ENCODE results near the gene DLG1. TPM values are rescaled to one million over a fixed set of nuclear protein-coding genes. Genes with fewer than 3 reads are reported as not detected.

Gene DLG1
- total RNA-seq, 1 donor = 49.6 TPM

DNA sequence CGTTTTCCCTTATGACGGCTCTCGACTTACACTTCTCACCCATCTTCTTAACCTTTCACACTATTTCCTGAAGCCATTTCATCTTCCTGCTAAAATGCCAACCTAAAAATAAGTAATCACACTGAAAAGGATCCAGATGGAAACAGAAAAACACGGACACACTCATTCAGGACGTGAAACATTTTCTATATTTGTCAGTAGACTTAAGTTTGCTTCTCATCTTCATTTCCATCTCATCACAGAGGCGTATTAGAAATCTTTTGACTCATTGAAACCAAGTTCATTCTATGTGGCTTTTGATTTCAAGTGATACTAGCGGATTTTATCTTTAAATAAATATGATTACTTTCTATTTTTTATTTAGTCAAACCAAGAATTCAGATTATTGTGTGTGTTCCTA, 27.4 kb upstream of the DLG1 start:
- TF ChIP-seq, protein P1, sequence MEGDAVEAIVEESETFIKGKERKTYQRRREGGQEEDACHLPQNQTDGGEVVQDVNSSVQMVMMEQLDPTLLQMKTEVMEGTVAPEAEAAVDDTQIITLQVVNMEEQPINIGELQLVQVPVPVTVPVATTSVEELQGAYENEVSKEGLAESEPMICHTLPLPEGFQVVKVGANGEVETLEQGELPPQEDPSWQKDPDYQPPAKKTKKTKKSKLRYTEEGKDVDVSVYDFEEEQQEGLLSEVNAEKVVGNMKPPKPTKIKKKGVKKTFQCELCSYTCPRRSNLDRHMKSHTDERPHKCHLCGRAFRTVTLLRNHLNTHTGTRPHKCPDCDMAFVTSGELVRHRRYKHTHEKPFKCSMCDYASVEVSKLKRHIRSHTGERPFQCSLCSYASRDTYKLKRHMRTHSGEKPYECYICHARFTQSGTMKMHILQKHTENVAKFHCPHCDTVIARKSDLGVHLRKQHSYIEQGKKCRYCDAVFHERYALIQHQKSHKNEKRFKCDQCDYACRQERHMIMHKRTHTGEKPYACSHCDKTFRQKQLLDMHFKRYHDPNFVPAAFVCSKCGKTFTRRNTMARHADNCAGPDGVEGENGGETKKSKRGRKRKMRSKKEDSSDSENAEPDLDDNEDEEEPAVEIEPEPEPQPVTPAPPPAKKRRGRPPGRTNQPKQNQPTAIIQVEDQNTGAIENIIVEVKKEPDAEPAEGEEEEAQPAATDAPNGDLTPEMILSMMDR (IDR thresholded peaks at IDR 0.05; ENCODE audit: insufficient read depth, low read length) = no peak

DNA sequence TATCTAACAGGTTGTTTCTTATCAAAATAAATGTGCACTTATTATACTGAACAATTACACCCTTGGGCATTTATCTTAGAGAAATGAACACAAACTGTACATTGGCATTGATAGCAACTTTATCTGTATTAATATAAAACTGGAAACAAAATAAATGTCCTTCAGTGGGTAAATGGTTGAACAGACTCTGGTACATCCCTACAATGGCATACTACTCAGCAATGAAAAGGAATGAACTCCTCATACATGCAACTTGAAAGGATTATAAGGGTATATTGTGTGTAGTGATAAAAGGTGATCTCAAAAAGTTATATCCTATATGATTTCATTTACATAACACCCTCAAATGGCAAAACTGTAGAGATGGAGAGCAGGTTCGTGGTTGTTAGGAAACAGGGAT, 23.7 kb upstream of the DLG1 start:
- no peak overlapping the region for H3K4me3 ChIP-seq (ENCODE audit: low read depth, low read length)
- TF ChIP-seq, protein P1 (IDR thresholded peaks at IDR 0.05; ENCODE audit: insufficient read depth, low read length) = no peak
- DNase-seq (ENCODE audit: low read depth) = no peak

More for the DNA sequence above, 27.4 kb upstream of the DLG1 start:
- no peak for DNase-seq (ENCODE audit: low read depth)
- H3K4me3 ChIP-seq (ENCODE audit: low read depth, low read length) = no peak overlapping the region

DNA sequence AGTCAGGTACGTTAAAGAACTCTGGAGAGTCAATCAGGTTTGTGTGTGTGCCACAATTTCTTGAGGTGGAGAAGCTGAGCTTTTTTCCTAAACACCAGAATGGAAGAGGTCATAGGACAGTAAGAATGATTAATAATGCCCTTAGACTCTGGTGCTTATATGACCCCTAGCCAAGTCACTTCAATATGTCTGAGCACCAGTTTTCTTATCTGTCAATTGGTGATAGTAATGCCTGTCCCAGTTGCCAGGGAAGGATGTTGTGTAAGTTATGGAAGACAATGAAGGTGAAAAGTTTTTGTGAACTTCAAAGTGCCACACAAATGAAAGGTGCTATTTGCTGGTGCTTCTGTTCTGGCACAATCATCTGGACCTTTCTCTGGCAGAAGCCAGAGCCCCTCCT, 22.2 kb upstream of the DLG1 start:
- no peak for DNase-seq (ENCODE audit: low read depth)
- H3K4me3 ChIP-seq (ENCODE audit: low read depth, low read length) = no peak overlapping the region
- TF ChIP-seq, protein P1 (IDR thresholded peaks at IDR 0.05; ENCODE audit: insufficient read depth, low read length) = no peak

DNA sequence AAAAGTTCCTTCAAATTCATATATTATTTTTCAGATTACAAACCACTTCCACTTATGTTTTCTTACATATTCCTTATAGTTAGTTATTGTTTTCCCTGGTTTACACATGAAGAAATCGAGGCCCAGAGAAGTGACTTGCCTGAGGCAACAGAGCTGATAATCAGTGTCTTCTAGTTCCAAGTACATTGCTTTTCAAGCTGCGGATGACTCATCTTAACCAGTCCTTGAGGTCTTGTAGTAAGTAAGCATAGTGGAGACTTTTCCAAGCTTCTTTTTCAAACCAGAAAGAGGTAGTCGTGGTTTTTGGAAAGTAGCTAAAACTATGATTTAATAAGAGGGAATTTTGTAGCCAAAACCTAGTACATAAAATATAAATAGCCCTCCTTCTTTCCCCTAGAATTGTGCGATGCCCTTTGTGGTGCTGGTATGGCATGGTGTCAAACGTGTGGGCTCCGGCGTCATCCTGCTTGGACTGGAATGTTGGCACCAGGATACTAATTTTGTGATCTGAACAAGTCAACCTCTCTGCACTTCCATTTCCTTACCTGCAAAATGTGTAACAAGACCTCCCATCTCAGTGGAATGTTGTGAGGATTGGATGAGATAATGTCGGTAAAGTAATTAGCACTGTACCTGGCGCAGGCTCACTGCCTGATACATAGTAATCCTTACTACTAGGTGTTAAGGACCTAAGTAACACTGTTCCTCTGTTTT, 19.0 kb upstream of the DLG1 start:
- peak; percentile 95 for DNase-seq (ENCODE audit: low read depth)
- TF ChIP-seq, protein P1 (IDR thresholded peaks at IDR 0.05; ENCODE audit: insufficient read depth, low read length) = no peak
- no peak overlapping the region for H3K4me3 ChIP-seq (ENCODE audit: low read depth, low read length)

DNA sequence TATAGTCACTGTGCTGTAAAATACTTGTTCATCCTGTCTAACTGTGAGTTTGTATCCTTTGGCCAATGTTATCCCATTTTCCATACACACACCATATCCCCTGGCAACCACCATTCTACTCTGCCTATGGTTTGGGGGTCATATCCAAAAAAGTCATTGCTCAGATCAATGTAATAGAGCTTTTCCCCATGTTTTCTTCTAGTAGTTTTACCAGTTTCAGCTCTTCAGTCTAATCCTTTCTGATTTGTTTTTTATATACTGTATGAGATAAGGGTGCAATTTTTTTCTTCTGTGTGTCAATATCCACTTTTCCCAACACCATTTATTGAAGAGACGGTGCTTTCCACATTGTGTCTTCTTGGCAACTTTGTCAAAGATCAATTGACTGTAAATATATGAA, 14.0 kb upstream of the DLG1 start:
- DNase-seq (ENCODE audit: low read depth) = no peak
- no peak overlapping the region for H3K4me3 ChIP-seq (ENCODE audit: low read depth, low read length)
- TF ChIP-seq, protein P1 (IDR thresholded peaks at IDR 0.05; ENCODE audit: insufficient read depth, low read length) = no peak

DNA sequence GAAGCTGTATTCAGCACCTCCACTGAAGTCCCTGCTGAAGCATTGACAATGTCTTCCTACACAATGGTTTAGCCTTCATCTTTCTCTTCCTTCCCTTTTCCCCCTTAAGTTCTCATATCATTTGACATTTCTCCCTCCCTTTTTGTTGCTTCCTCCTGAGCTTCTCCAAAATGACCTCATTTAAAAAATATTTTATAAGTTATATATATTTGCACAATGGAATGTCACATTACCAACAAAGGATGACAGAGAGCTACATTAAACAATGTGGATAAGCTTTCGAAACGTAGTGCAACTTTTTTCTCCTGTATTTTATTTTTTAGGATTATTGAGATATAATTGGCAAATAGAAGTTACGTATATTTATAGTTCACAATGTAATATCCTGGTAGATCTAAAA, 13.2 kb upstream of the DLG1 start:
- DNase-seq (ENCODE audit: low read depth) = no peak
- TF ChIP-seq, protein P1 (IDR thresholded peaks at IDR 0.05; ENCODE audit: insufficient read depth, low read length) = no peak
- H3K4me3 ChIP-seq (ENCODE audit: low read depth, low read length) = no peak overlapping the region
